IMR-90 (cell line): ENCODE data around the gene ESYT1. TPM values are rescaled to one million over a fixed set of nuclear protein-coding genes. Genes with fewer than 3 reads are reported as not detected.

Experiments
- ATAC-seq: fragments of 200-7000 bp; cut with Tn5 transposase; 2 replicates; pipeline ENCODE4 v1.9.1; 2020; ENCODE audit warnings: low read depth, mild to moderate bottlenecking, moderate library complexity
- BruUV-seq: library from RNA; stranded (reverse); fragments of 400-500 nt; replicated peaks from 2 replicates; lab custom pipeline; 2021; lab: Mats Ljungman, UMichigan
- CTCF ChIA-PET: fragments of 300-600 bp; formaldehyde crosslinking; extraction: SDS; loops from one replicate; lab custom pipeline; 2021; ENCODE audit warnings: antibody characterized with exemption; lab: Yijun Ruan, JAX
- POLR2A ChIA-PET: fragments of 300-600 bp; sonication (Branson Sonifier 250); formaldehyde crosslinking; loops from one replicate; lab custom pipeline; 2022; ENCODE audit warnings: antibody characterized with exemption; ENCODE audit not compliant: unreplicated experiment; lab: Charles Lee
- DNase-seq: peaks from one replicate; pipeline ENCODE4 v3.0.0; 2013
- H2AFZ ChIP-seq: replicated peaks from 2 replicates; pipeline ENCODE3; 2013; ENCODE audit warnings: low read length, mild to moderate bottlenecking; ENCODE audit not compliant: poor library complexity
- H2AK5ac ChIP-seq: 2 replicates; pipeline ENCODE4 v1.6.1; 2013; ENCODE audit warnings: low read depth, low read length, inconsistent platforms
- H2AK9ac ChIP-seq: replicated peaks from 2 replicates; pipeline ENCODE3; 2013; ENCODE audit warnings: mild to moderate bottlenecking, low read depth, low read length, moderate library complexity; ENCODE audit not compliant: poor library complexity
- H2BK120ac ChIP-seq: 2 replicates; pipeline ENCODE4 v1.6.1; 2013; ENCODE audit warnings: low read depth, low read length, inconsistent platforms
- H2BK15ac ChIP-seq: 3 replicates; pipeline ENCODE4 v1.6.1; 2013; ENCODE audit warnings: low read depth, low read length, inconsistent platforms
- H2BK20ac ChIP-seq: 2 replicates; pipeline ENCODE4 v1.6.1; 2013; ENCODE audit warnings: low read depth, mild to moderate bottlenecking, inconsistent platforms, low read length, moderate library complexity
- H2BK5ac ChIP-seq: 2 replicates; pipeline ENCODE4 v1.6.1; 2013; ENCODE audit warnings: mild to moderate bottlenecking, low read depth, low read length, inconsistent platforms; ENCODE audit not compliant: poor library complexity, severe bottlenecking
- H3K14ac ChIP-seq: replicated peaks from 2 replicates; pipeline ENCODE4 v1.6.1; 2013; ENCODE audit warnings: low read depth, low read length, inconsistent platforms
- H3K18ac ChIP-seq: 2 replicates; pipeline ENCODE4 v1.6.1; 2013; ENCODE audit warnings: low read depth, low read length, control low read depth
- H3K23ac ChIP-seq: 2 replicates; pipeline ENCODE4 v1.6.1; 2013; ENCODE audit warnings: low read depth, low read length, inconsistent platforms
- H3K27ac ChIP-seq: 2 replicates; pipeline ENCODE4 v1.5.1; 2013; ENCODE audit warnings: mild to moderate bottlenecking, control low read depth, low read length; ENCODE audit not compliant: insufficient read depth
- H3K27me3 ChIP-seq: 2 replicates; pipeline ENCODE4 v1.6.1; 2013; ENCODE audit warnings: low read length; ENCODE audit not compliant: control insufficient read depth, insufficient read depth
- H3K36me3 ChIP-seq: 2 replicates; pipeline ENCODE4 v1.6.1; 2013; ENCODE audit warnings: low read length, mixed read lengths; ENCODE audit not compliant: control insufficient read depth, insufficient read depth
- H3K4ac ChIP-seq: 2 replicates; pipeline ENCODE4 v1.6.1; 2013; ENCODE audit warnings: low read depth, low read length, inconsistent platforms
- H3K4me1 ChIP-seq: 2 replicates; pipeline ENCODE4 v1.6.1; 2013; ENCODE audit warnings: low read length, mixed read lengths; ENCODE audit not compliant: control insufficient read depth, insufficient read depth
- H3K4me2 ChIP-seq: 2 replicates; pipeline ENCODE4 v1.6.1; 2013; ENCODE audit warnings: low read depth, mild to moderate bottlenecking, control low read depth, low read length, moderate library complexity
- H3K4me3 ChIP-seq: 2 replicates; pipeline ENCODE4 v1.5.1; 2013; ENCODE audit warnings: low read depth, mild to moderate bottlenecking, control low read depth, low read length, moderate library complexity; ENCODE audit not compliant: insufficient read depth
- H3K56ac ChIP-seq: 2 replicates; pipeline ENCODE4 v1.6.1; 2013; ENCODE audit warnings: low read length, inconsistent platforms; ENCODE audit not compliant: insufficient read depth; ENCODE audit errors: extremely low read depth
- H3K79me1 ChIP-seq, 2 experiments: 2 replicates each; pipeline ENCODE4 v1.6.1; 2013; ENCODE audit warnings: low read length in 2 of 2, inconsistent platforms in 1 of 2, low read depth in 1 of 2
- H3K9ac ChIP-seq: 2 replicates; pipeline ENCODE4 v1.6.1; 2013; ENCODE audit warnings: low read depth, low read length, control low read depth
- H3K9me1 ChIP-seq: 2 replicates; pipeline ENCODE4 v1.6.1; 2013; ENCODE audit warnings: low read length, inconsistent platforms; ENCODE audit not compliant: insufficient read depth
- H3K9me3 ChIP-seq: 2 replicates; pipeline ENCODE4 v1.6.1; 2013; ENCODE audit warnings: low read length; ENCODE audit not compliant: control insufficient read depth, insufficient read depth
- H4K20me1 ChIP-seq: 2 replicates; pipeline ENCODE4 v1.6.1; 2013; ENCODE audit warnings: low read length, inconsistent platforms; ENCODE audit not compliant: insufficient read depth
- H4K5ac ChIP-seq: 2 replicates; pipeline ENCODE4 v1.6.1; 2013; ENCODE audit warnings: mild to moderate bottlenecking, low read depth, low read length, control low read depth
- H4K8ac ChIP-seq, 2 experiments: 2 replicates each; pipeline ENCODE4 v1.6.1; 2013; ENCODE audit warnings: low read depth in 2 of 2, low read length in 2 of 2, control low read depth in 1 of 2, inconsistent platforms in 1 of 2
- H4K91ac ChIP-seq: 2 replicates; pipeline ENCODE4 v1.6.1; 2013; ENCODE audit warnings: low read depth, low read length, inconsistent platforms; ENCODE audit not compliant: insufficient read depth
- NFE2L2 ChIP-seq: fragments of 150-350 bp; IDR thresholded peaks from 2 replicates; pipeline ENCODE4 v1.6.1; 2016; ENCODE audit warnings: low read depth, mild to moderate bottlenecking, low read length
- RFX5 ChIP-seq: IDR thresholded peaks from 2 replicates; pipeline ENCODE4 v1.8.0; 2012; ENCODE audit warnings: low read depth, mild to moderate bottlenecking, low read length, moderate library complexity
- WGBS, 2 experiments: methylation state at CpG; one replicate each; pipeline versions ENCODE4 v1.1.5 to v1.1.7; 2013; ENCODE audit warnings: missing lambda C conversion rate in 2 of 2; ENCODE audit not compliant: insufficient read length in 1 of 2; ENCODE audit errors: extremely low coverage in 2 of 2; 5-methylcytosine and 5-hydroxymethylcytosine counted together
- dilution Hi-C: fragments of 300-500 bp; cut with HindIII; formaldehyde crosslinking; loops from one replicate; pipeline ENCODE4 v1.14.3; 2018; ENCODE audit warnings: low sequenced_read_pairs; ENCODE audit not compliant: unreplicated experiment
- in situ Hi-C: fragments of 300-500 bp; cut with MboI; formaldehyde crosslinking; loops from 3 replicates; pipeline ENCODE4 v1.14.3; 2019; ENCODE audit warnings: low sequenced_read_pairs, inconsistent platforms, mixed read lengths
- intact Hi-C: fragments of 100-400 bp; cut with micrococcal nuclease; formaldehyde crosslinking; loops from 2 replicates; pipeline ENCODE4 v1.10.0; 2022
- polyA plus RNA-seq, 3 experiments: library from polyadenylated mRNA; depleted of rRNA; stranded (reverse); fragments of >200 nt; gene quantifications; 2 replicates each; pipeline ENCODE4 v1.2.3, GENCODE V29; 2012; ENCODE audit warnings: low replicate concordance in 1 of 3
- total RNA-seq: library from RNA; depleted of rRNA; stranded (reverse); fragments of >200 nt; gene quantifications from 2 replicates; pipeline ENCODE4 v1.2.3, GENCODE V29; 2012

Gene ESYT1
- total and polyA plus RNA-seq, 2 of the 4 experiments (the other 2 are of a cell fraction) = 150 to 153 TPM

DNA sequence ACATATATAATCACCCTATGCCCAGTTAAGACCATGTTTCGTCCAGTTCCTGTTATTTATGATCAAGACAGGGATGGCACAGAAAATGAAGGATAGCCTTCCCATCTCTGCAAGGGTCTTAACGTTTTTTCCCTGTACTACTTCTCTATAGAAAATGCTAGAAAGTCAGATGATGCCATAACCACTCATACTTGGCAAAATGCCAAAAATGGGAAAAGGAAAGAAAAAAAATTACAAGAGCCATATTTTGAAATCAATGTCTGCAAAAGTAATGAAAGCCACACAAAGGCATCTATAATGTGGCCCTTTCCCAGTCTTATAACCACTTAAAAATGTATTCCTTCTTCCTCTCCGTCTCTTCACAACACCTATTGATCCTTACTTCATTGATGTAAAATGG lies 22.5 kb downstream of the ESYT1 start:
- no peak overlapping the region for H3K23ac ChIP-seq
- H2BK20ac ChIP-seq = no peak overlapping the region
- no peak overlapping the region for H3K4ac ChIP-seq
- H2AFZ ChIP-seq = no peak overlapping the region
- in situ Hi-C loops (no loop called here), dilution Hi-C loops (no loop called here), intact Hi-C loops (no loop called here)
- no peak overlapping the region for H3K4me3 ChIP-seq
- no peak overlapping the region for H3K56ac ChIP-seq
- H2AK9ac ChIP-seq = no peak overlapping the region
- CTCF ChIA-PET = interaction anchor here (0.6 kb wide), 1 partner anchor 11 kb away, joined by 3 read pairs; no protein-coding TSS in a partner anchor
- peaks cover 19% of the 10 kb centered on the region for H3K9me1 ChIP-seq
- H3K27me3 ChIP-seq = no peaks in the 10 kb centered on the region
- WGBS, 2 experiments = no CpG with 5 or more reads among the region's 3 CpGs
- TF ChIP-seq RFX5 (no peak), NFE2L2 (no peak)
- no peak overlapping the region for H3K27ac ChIP-seq
- H4K91ac ChIP-seq = no peak overlapping the region
- H3K79me1 ChIP-seq = peaks cover 22 to 40% of the 10 kb centered on the region in 2 experiments
- H3K18ac ChIP-seq = no peak overlapping the region
- H4K20me1 ChIP-seq = no peaks in the 10 kb centered on the region
- H2BK120ac ChIP-seq = no peak overlapping the region
- H2BK5ac ChIP-seq = no peak overlapping the region
- no peak overlapping the region; a peak in 2 of 4 replicates for H4K8ac ChIP-seq
- no peak overlapping the region for H3K9ac ChIP-seq
- no peak for ATAC-seq
- H3K14ac ChIP-seq = no peak overlapping the region
- H2BK15ac ChIP-seq = no peak overlapping the region
- peaks cover 4% of the 10 kb centered on the region; the same call in 1 of the 2 replicates for H3K36me3 ChIP-seq
- no peak overlapping the region for H4K5ac ChIP-seq
- no peak overlapping the region for H3K4me2 ChIP-seq
- no peaks in the 10 kb centered on the region for H3K9me3 ChIP-seq
- peak; percentile 43 for DNase-seq
- BruUV-seq = no TSS peak
- H3K4me1 ChIP-seq = peaks cover 10% of the 10 kb centered on the region
- POLR2A ChIA-PET = interaction anchor here (0.6 kb wide), 1 partner anchor 8 kb away, joined by 4 read pairs; no protein-coding TSS in a partner anchor
- H2AK5ac ChIP-seq = no peak overlapping the region
